Thoracic aorta (tissue), 2 donors: Measurements from ENCODE around the gene TTLL7. TPM values are rescaled to one million over a fixed set of nuclear protein-coding genes. Genes with fewer than 3 reads are reported as not detected.

ENCODE experiments used
- ATAC-seq: fragments of 150-250 bp; one replicate; pipeline ENCODE4 v1.8.0; 2017; ENCODE audit warnings: low read depth; ENCODE audit not compliant: insufficient number of reproducible peaks, low FRiP score
- DNase-seq: peaks from one replicate; pipeline ENCODE4 v3.0.0-alpha.2; 2020; ENCODE audit warnings: low spot score
- H3K27ac ChIP-seq, 2 donors: fragments of 200-600 bp; sonication (generic); 1 replicate in 1 of 2; 2 replicates in 1 of 2; pipeline ENCODE4 v1.5.1; 2016; ENCODE audit warnings: mild to moderate bottlenecking in 2 of 2, moderate library complexity in 2 of 2
- H3K27me3 ChIP-seq: fragments of 200-600 bp; sonication (generic); replicated peaks from 2 replicates; pipeline ENCODE4 v1.6.0; 2016; ENCODE audit warnings: mild to moderate bottlenecking; ENCODE audit not compliant: insufficient read depth
- H3K36me3 ChIP-seq: fragments of 200-600 bp; sonication (generic); one replicate; pipeline ENCODE4 v1.5.1; 2016
- H3K4me1 ChIP-seq, 2 donors: fragments of 200-600 bp; sonication (generic); 1 replicate in 1 of 2; 2 replicates in 1 of 2; pipeline versions ENCODE4 v1.5.1 to v1.6.0; 2016; ENCODE audit warnings: low read depth in 2 of 2, mild to moderate bottlenecking in 1 of 2; ENCODE audit not compliant: control insufficient read depth in 1 of 2
- H3K4me3 ChIP-seq: fragments of 200-600 bp; sonication (generic); 2 replicates; pipeline ENCODE4 v1.5.1; 2016; ENCODE audit warnings: mild to moderate bottlenecking
- H3K9me3 ChIP-seq: fragments of 200-600 bp; sonication (generic); 2 replicates; pipeline ENCODE4 v1.5.1; 2016
- CTCF ChIP-seq: fragments of 200-600 bp; sonication (generic); IDR thresholded peaks from one replicate; pipeline ENCODE4 v1.5.1; 2019; ENCODE audit warnings: antibody characterized with exemption
- total RNA-seq, 2 donors: library from RNA; depleted of rRNA; stranded (reverse); fragments of >200 nt; gene quantifications; one replicate each; pipeline versions ENCODE4 v1.1.0 to v1.2.3, GENCODE V29; 2016

TTLL7 gene
- total RNA-seq, 2 donors from 2014 or later = 66.1 to 71.4 TPM

- H3K27me3 ChIP-seq = no peaks in the 10 kb centered on the region
- no peaks in the 10 kb centered on the region for H3K36me3 ChIP-seq
- TF ChIP-seq CTCF = no peak
- H3K4me1 ChIP-seq = no peaks in the 10 kb centered on the region
- DNase-seq (no peak), ATAC-seq (no peak)
- H3K4me3 ChIP-seq = no peak overlapping the region
- H3K27ac ChIP-seq = no peak overlapping the region
- no peaks in the 10 kb centered on the region for H3K9me3 ChIP-seq
Observed at GRCh38 chr1:83846138-83846537, 152.8 kb downstream of the TTLL7 start.

GRCh38 chr1:83845437-83846071 is 153.4 kb downstream of the TTLL7 start:
- no peaks in the 10 kb centered on the region for H3K9me3 ChIP-seq
- H3K27me3 ChIP-seq = no peaks in the 10 kb centered on the region
- H3K4me3 ChIP-seq = no peak overlapping the region
- no peaks in the 10 kb centered on the region for H3K36me3 ChIP-seq
- TF ChIP-seq CTCF = no peak
- no peak for DNase-seq
- H3K27ac ChIP-seq = no peak overlapping the region
- ATAC-seq = no peak
- no peaks in the 10 kb centered on the region for H3K4me1 ChIP-seq

GRCh38 chr1:83844546-83844945 is 154.4 kb downstream of the TTLL7 start:
- no peaks in the 10 kb centered on the region for H3K36me3 ChIP-seq
- H3K9me3 ChIP-seq = no peaks in the 10 kb centered on the region
- H3K27me3 ChIP-seq = no peaks in the 10 kb centered on the region
- H3K4me3 ChIP-seq = no peak overlapping the region
- ATAC-seq = no peak
- H3K27ac ChIP-seq = no peak overlapping the region
- DNase-seq = no peak
- no peaks in the 10 kb centered on the region for H3K4me1 ChIP-seq
- no peak for TF ChIP-seq CTCF

- no peak for ATAC-seq
- H3K4me3 ChIP-seq = no peak overlapping the region
- H3K27ac ChIP-seq = no peak overlapping the region
- H3K36me3 ChIP-seq = no peaks in the 10 kb centered on the region
- DNase-seq = no peak
- no peaks in the 10 kb centered on the region for H3K9me3 ChIP-seq
- H3K27me3 ChIP-seq = no peaks in the 10 kb centered on the region
- no peaks in the 10 kb centered on the region for H3K4me1 ChIP-seq
- no peak for TF ChIP-seq CTCF
Observed at GRCh38 chr1:83839566-83840173, 159.3 kb downstream of the TTLL7 start.

GRCh38 chr1:83838573-83838972 is 160.4 kb downstream of the TTLL7 start:
- Histone ChIP-seq H3K4me1 (no peaks in the 10 kb centered on the region), H3K4me3 (no peak overlapping the region), H3K9me3 (no peaks in the 10 kb centered on the region), H3K36me3 (no peaks in the 10 kb centered on the region), H3K27me3 (no peaks in the 10 kb centered on the region), H3K27ac (no peak overlapping the region)
- ATAC-seq (no peak), DNase-seq (no peak)
- no peak for TF ChIP-seq CTCF
